ENCODE results near the gene ATP5ME. TPM values are rescaled to one million over a fixed set of nuclear protein-coding genes. Genes with fewer than 3 reads are reported as not detected.
A peak's percentile ranks its signal among the peaks of the same experiment; 100 is the strongest.
"Not testable (repeated sequence)": the region's sequence is repeated elsewhere in the genome, so short reads cannot be mapped to it uniquely, and the experiment has no call there.

The ATP5ME gene, protein sequence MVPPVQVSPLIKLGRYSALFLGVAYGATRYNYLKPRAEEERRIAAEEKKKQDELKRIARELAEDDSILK
- total RNA-seq (2014; rRNA removed; shearing (Covaris generic)), result 157 and 216 TPM in 2 replicates

GRCh38 chr4:674172-675035 lies at the start of gene ATP5ME, which contains the start of gene MYL5:
Gene ATP5ME (minus strand): TSS chr4:674276. CDS start chr4:674247, 29 bp downstream.
Gene MYL5 (plus strand): TSS chr4:674542. CDS start chr4:678027, 3,485 bp downstream.
- DNase-seq (ENCODE audit: low read depth), result peak; percentile 93

DNA sequence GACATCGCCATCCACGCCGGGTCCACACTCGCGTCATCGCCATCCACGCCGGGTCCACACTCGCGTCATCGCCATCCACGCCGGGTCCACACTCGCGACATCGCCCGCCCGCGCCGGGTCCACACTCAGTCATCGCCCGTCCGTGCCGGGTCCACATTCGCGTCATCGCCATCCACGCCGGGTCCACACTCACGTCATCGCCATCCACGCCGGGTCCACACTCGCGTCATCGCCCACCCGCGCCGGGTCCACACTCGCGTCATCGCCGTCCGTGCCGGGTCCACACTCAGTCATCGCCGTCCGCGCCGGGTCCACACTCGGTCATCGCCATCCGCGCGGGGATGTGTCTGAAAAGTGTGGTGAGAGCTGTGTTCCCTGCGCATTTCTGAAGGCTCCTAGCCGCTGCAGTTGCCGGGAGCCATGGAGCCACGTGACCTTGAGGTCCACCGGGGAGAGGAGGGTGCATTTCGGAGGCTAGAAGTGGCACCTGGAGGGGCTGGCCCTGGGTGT lies 48.8 kb upstream of the ATP5ME start:
- no peak for DNase-seq (ENCODE audit: low read depth)

DNA sequence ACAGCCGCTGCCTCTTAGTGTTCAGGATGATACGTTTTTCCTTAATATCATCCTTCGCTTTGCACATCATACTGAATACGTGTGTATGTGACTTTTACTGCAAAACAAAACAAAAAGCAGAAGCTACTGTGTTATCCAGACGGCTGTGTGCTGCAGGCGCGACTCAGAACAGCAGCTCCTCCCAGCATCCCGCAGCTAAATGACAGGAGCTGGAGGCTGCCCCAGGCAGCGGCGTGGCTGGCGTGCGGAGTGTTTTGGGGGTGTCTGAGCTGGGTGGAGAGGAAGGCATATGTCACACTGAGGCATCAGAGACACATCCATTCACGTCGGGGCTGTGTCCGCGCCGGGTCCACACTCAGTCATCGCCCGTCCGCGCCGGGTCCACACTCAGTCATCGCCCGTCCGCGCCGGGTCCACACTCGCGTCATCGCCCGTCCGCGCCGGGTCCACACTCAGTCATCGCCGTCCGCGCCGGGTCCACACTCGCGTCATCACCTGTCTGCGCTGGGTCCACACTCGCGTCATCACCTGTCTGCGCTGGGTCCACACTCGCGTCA lies 48.2 kb upstream of the ATP5ME start:
- no peak for DNase-seq (ENCODE audit: low read depth)

DNA sequence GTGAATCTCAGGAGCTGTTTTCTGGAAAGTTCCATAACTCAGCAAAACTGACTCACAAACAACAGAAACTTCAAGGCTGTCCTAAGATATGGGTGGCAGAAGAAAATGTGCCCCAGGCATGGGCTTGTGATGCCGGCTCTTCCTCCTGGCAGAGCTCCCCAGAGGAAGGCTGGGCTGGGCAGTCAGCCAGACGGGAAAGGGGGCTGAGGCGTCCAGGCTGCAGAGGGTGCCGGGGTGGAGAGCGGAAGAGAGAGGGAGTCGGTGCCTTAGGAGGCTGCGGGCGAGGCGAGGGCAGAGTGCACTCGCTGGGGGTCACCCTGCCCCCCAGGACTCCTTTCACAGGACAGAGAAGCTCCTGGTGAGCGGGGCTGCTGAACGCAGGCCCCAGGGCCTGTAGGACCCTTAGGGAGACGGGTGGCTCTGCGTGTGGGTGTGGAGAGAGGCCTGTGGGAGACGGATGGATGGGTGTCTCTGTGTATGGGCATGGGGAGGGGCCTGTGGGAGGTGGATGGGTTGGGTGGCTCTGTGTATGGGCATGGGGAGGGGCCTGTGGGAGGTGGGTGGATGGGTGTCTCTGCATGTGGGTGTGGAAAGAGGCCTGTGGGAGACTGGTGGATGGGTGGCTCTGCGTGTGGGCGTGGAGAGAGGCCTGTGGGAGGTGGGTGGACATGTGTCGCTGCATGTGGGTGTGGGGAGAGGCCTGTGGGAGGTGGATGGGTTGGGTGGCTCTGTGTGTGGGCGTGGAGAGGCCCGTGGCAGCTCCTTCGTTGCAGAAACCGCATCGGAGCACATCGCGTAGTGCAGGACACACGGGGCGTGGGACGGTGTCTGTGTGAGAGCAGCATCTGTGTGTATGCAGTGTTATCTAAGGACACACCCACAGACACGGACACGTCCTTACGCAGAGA lies 47.4 kb upstream of the ATP5ME start:
- peak; percentile 21 for DNase-seq (ENCODE audit: low read depth)

- no peak for DNase-seq (ENCODE audit: low read depth)
Observed at GRCh38 chr4:720111-720860, 46.2 kb upstream of the ATP5ME start.

GRCh38 chr4:718460-718859 lies 44.4 kb upstream of the ATP5ME start:
- no peak for DNase-seq (ENCODE audit: low read depth)

GRCh38 chr4:717601-718320 lies 43.7 kb upstream of the ATP5ME start:
- no peak for DNase-seq (ENCODE audit: low read depth)

DNA sequence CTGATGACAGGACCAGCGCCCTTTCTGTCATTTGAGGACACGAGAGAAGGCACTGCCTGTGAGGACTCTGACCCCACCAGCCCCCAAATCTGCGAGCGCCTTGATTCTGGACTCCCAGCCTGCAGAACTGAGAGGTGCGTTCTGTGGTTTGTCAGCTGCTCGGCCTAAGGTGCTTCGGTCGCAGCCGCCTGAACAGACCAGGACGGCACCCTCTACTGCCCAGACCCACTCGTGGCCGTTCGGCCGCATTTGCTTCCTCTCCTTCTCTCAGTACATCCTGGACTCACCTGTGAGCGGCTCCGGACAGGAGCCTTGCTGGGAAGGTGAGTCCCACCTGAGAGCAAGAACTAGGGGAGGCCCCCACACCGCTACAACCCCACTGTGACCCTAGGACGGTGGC lies 40.0 kb upstream of the ATP5ME start:
- DNase-seq (ENCODE audit: low read depth), result no peak

GRCh38 chr4:712916-713632 lies 39.0 kb upstream of the ATP5ME start:
- no peak for DNase-seq (ENCODE audit: low read depth)

DNA sequence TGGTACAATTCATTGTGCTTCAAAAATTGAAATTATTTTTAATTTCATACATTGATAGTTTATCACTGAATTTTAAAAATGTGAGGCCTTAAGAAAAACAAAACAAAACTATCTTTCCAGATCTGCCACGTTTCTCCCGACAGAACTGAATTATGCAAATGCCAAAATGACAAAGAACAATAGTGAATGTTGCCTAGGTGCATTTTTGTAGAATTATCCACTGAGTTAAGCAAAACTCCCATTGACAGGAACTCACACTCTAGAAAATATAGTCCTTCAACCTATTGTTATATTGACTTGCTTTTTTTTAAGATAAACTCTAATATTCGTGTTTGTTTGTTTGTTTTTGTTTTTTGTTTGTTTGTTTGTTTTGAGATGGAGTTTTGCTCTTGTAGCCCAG lies 38.0 kb upstream of the ATP5ME start:
- DNase-seq (ENCODE audit: low read depth), result no peak

GRCh38 chr4:710916-711315 lies 36.8 kb upstream of the ATP5ME start:
- DNase-seq (ENCODE audit: low read depth), result no peak

DNA sequence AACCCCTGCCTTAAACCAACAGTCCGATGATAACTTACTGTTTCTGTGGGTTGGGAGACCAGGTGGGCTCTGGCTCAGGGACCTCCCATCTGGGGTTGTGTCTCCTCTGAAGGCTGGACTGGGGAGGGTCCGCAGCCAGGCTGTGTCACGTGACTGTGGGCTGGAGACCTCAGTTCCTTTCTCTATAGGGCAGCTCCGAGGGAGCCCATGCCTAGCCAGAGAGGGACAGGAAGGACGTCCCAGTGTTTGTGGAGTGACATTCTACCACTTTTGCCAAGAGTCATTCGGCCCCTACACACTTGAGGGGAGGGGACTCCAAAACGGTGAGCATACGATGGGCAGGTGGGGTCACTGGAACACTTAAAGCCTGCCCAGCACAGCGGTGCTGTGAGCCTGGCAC lies 36.0 kb upstream of the ATP5ME start:
- DNase-seq (ENCODE audit: low read depth), result no peak

GRCh38 chr4:709348-709747 lies 35.3 kb upstream of the ATP5ME start:
- no peak for DNase-seq (ENCODE audit: low read depth)

DNA sequence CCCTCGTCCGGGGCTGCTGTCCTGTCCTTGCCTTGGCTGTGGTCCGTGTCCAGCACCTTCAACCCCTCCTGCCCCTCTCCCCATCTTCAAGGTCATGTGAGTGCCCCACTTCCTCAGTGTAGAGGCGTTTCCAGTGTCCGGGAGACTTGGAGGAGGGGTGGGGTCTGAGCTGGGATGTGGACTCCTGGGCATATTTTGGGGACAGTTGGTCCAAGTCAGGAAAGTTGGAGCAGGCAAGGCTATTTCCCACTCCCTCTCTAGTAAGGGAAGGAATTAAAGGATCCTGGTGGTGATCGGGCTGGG lies 34.5 kb upstream of the ATP5ME start:
- no peak for DNase-seq (ENCODE audit: low read depth)

DNA sequence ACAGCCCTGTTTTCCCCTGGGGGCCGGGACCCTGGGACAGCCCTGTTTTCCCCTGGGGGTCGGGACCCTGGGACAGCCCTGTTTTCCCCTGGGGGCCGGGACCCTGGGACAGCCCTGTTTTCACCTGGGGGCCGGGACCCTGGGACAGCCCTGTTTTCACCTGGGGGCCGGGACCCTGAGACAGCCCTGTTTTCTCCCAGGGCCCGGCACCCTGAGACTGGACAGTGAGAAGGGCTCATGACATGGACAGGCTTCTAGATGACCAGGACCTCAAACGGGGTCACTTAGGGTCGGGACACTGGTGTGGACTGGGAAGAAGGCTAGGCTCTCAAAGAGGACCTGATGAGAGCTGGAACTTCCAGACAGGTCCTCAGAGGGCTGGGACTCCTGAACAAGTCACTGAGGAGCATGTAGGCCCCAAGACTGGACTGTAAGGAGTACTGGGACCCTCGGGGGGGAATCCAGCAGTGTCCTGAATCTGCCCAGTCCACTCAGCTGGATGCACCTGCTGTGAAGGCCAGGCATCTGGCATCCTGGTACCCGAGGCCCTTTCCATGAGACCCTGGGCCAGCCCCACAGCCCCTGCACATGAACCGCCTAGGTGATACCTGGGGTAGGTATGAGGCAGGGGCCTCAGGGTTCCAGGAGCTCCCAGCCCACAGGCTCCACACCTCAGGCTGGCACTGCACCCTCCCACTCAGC lies 34.0 kb upstream of the ATP5ME start:
- no peak for DNase-seq (ENCODE audit: low read depth)

GRCh38 chr4:706834-707598 lies 32.9 kb upstream of the ATP5ME start:
- DNase-seq (ENCODE audit: low read depth), result no peak

- not testable (repeated sequence) for DNase-seq (ENCODE audit: low read depth)
Observed at GRCh38 chr4:706083-706633, 32.1 kb upstream of the ATP5ME start.
